SK-N-SH (cell line): ENCODE data around the gene MMP19. TPM values are rescaled to one million over a fixed set of nuclear protein-coding genes. Genes with fewer than 3 reads are reported as not detected.
"Not testable (repeated sequence)": the region's sequence is repeated elsewhere in the genome, so short reads cannot be mapped to it uniquely, and the experiment has no call there.

Source experiments
- CTCF ChIA-PET: fragments of 300-600, 350-600 bp; formaldehyde crosslinking; extraction: SDS; loops from one replicate; lab custom pipeline; 2021; lab: Yijun Ruan, JAX
- POLR2A ChIA-PET: fragments of 350-600 bp; sonication (Branson Sonifier 250); formaldehyde crosslinking; extraction: SDS; loops from one replicate; lab custom pipeline; 2020; ENCODE audit warnings: antibody characterized with exemption, inconsistent platforms; lab: Yijun Ruan, JAX
- DNase-seq: peaks from one replicate; pipeline ENCODE4 v3.0.0; 2012
- H2AFZ ChIP-seq: fragments of 200-600 bp; sonication (generic); 2 replicates; pipeline ENCODE4 v1.8.1; 2016; ENCODE audit warnings: antibody characterized with exemption, mild to moderate bottlenecking, low read depth
- H3F3A ChIP-seq: fragments of 200-600 bp; sonication (generic); replicated peaks from 2 replicates; pipeline ENCODE3; 2016; ENCODE audit warnings: antibody characterized with exemption, mild to moderate bottlenecking; ENCODE audit not compliant: insufficient read depth
- H3K27ac ChIP-seq, 2 experiments: fragments of 200-500 bp in 1 of 2; fragments of 200-600 bp in 1 of 2; sonication (Bioruptor generic) in 1 of 2; sonication (generic), shearing (Covaris generic) in 1 of 2; 2 replicates each; pipeline versions ENCODE4 v1.5.1 to v1.6.1; 2014 to 2016; ENCODE audit warnings: low read depth in 2 of 2, inconsistent platforms in 1 of 2, low read length in 1 of 2, mild to moderate bottlenecking in 1 of 2, mixed read lengths in 1 of 2
- H3K27me3 ChIP-seq: fragments of 200-600 bp; sonication (generic), shearing (Covaris generic); 2 replicates; pipeline ENCODE4 v1.6.1; 2016; ENCODE audit warnings: mixed run types; ENCODE audit not compliant: insufficient read depth
- H3K36me3 ChIP-seq, 2 experiments: fragments of 200-500 bp in 1 of 2; fragments of 200-600 bp in 1 of 2; sonication (Bioruptor generic) in 1 of 2; sonication (generic) in 1 of 2; replicated peaks in 1 of 2; 2 replicates each; pipeline versions ENCODE3 to v1.5.1; 2014 to 2016; ENCODE audit warnings: low read length in 1 of 2, mild to moderate bottlenecking in 1 of 2; ENCODE audit not compliant: insufficient read depth in 2 of 2, control insufficient read depth in 1 of 2
- H3K4me1 ChIP-seq, 2 experiments: fragments of 200-500 bp in 1 of 2; fragments of 200-600 bp in 1 of 2; sonication (Bioruptor generic) in 1 of 2; sonication (generic), shearing (Covaris generic) in 1 of 2; 2 replicates each; pipeline versions ENCODE4 v1.5.1 to v1.6.1; 2014 to 2016; ENCODE audit warnings: low read depth in 1 of 2, low read length in 1 of 2, mixed run types in 1 of 2; ENCODE audit not compliant: insufficient read depth in 2 of 2, control insufficient read depth in 1 of 2
- H3K4me2 ChIP-seq: fragments of 200-600 bp; sonication (generic), shearing (Covaris generic); 2 replicates; pipeline ENCODE4 v1.6.1; 2017; ENCODE audit warnings: mixed run types
- H3K4me3 ChIP-seq, 2 experiments: fragments of 200-500 bp in 1 of 2; fragments of 200-600 bp in 1 of 2; sonication (Bioruptor generic) in 1 of 2; sonication (generic), shearing (Covaris generic) in 1 of 2; 2 replicates each; pipeline versions ENCODE4 v1.5.1 to v1.8.1; 2014 to 2016; ENCODE audit warnings: low read depth in 2 of 2, inconsistent platforms in 1 of 2, low read length in 1 of 2, mild to moderate bottlenecking in 1 of 2, mixed read lengths in 1 of 2, moderate library complexity in 1 of 2
- H3K79me2 ChIP-seq: fragments of 200-600 bp; sonication (generic); 2 replicates; pipeline ENCODE4 v1.8.1; 2017; ENCODE audit warnings: mild to moderate bottlenecking; ENCODE audit not compliant: insufficient read depth
- H3K9ac ChIP-seq: fragments of 200-600 bp; sonication (generic); 2 replicates; pipeline ENCODE4 v1.6.1; 2017; ENCODE audit warnings: mixed run types
- H3K9me2 ChIP-seq: fragments of 200-600 bp; sonication (generic); 2 replicates; pipeline ENCODE4 v1.6.1; 2017; ENCODE audit warnings: mixed run types
- H3K9me3 ChIP-seq: fragments of 200-600 bp; sonication (generic); 2 replicates; pipeline ENCODE4 v1.6.1; 2017; ENCODE audit warnings: mixed run types, mild to moderate bottlenecking, moderate library complexity
- H4K20me1 ChIP-seq: fragments of 200-600 bp; sonication (generic); 2 replicates; pipeline ENCODE4 v1.6.1; 2017; ENCODE audit warnings: mild to moderate bottlenecking, mixed run types; ENCODE audit not compliant: insufficient read depth
- CHD2 ChIP-seq: fragments of 150-350 bp; IDR thresholded peaks from 2 replicates; pipeline ENCODE4 v1.6.1; 2018; ENCODE audit warnings: low read length; ENCODE audit not compliant: partially characterized antibody
- NFIC ChIP-seq: IDR thresholded peaks from 2 replicates; pipeline ENCODE4 v1.4.0; 2012; ENCODE audit warnings: borderline replicate concordance
- RAD21 ChIP-seq: IDR thresholded peaks from 2 replicates; pipeline ENCODE4 v1.6.1; 2012; ENCODE audit warnings: mild to moderate bottlenecking, low read length
- TCF12 ChIP-seq: IDR thresholded peaks from 2 replicates; pipeline ENCODE4 v1.4.0; 2012
- TEAD4 ChIP-seq: IDR thresholded peaks from 2 replicates; pipeline ENCODE4 v1.4.0; 2012; ENCODE audit warnings: mild to moderate bottlenecking, borderline replicate concordance; ENCODE audit not compliant: insufficient read depth
- WGBS: methylation state at CpG from one replicate; pipeline ENCODE4 v1.1.6; 2017; ENCODE audit warnings: low lambda C conversion rate; 5-methylcytosine and 5-hydroxymethylcytosine counted together
- polyA plus RNA-seq, 3 experiments: library from polyadenylated mRNA; depleted of rRNA; stranded (reverse); fragments of >200 nt; gene quantifications; 2 replicates each; pipeline ENCODE4 v1.2.3, GENCODE V29; 2012
- TF ChIP-seq, protein P1 (sequence below): IDR thresholded peaks from 2 replicates; pipeline ENCODE4 v1.6.1; 2012; ENCODE audit warnings: mild to moderate bottlenecking, low read depth, low read length, moderate library complexity
- TF ChIP-seq, protein P2 (sequence below): fragments of 200-600 bp; sonication (generic); IDR thresholded peaks from 2 replicates; pipeline ENCODE4 v1.6.1; 2017; ENCODE audit warnings: antibody characterized with exemption, mild to moderate bottlenecking, moderate library complexity

Gene MMP19
- polyA plus RNA-seq, 1 of the 3 experiments (the other 2 are of a cell fraction), result 5.7 TPM

DNA sequence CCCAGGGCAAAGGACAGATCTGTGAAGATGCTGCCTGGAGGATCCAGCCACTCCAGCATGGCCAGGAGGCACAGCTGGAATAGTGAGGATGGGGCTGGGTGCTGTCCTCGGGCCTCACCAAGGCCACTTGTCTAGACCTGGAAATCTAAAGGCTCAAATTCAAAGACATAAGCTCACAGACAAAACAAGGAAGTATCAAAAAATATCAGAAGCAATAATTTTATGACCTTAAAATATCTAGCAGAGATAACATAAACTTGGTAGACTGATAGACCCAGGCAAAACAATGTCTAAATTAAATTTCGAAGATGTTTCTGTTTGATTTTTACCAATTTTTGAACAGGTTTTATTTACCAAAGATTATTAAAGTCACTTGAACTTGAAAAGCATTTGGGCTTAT is 22.6 kb upstream of the MMP19 start (continued):
- TF ChIP-seq TCF12, result no peak
- no peak for TF ChIP-seq CHD2

DNA sequence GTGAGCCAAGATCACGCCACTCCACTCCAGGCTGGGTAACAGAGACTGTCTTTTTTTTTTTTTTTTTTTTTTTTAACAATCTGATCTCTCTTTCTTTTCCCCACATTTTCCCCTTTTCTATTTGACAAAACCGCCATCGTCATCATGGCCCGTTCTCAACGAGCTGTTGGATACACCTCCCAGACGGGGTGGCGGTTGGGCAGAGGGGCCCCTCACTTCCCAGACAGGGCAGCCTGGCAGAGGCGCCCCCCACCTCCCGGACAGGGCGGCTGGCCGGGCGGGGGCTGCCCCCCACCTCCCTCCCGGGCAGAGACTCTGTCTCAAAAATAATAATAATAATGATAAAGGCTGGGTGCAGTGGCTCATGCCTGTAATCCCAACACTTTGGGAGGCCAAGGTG is 20.2 kb upstream of the MMP19 start:
- H3K9me2 ChIP-seq, H3K27ac ChIP-seq, DNase-seq, H3K79me2 ChIP-seq, H3K9ac ChIP-seq, H3K9me3 ChIP-seq, POLR2A ChIA-PET, H3K4me3 ChIP-seq, CTCF ChIA-PET, H3F3A ChIP-seq, H4K20me1 ChIP-seq, H3K4me1 ChIP-seq, H3K36me3 ChIP-seq, H3K4me2 ChIP-seq, H2AFZ ChIP-seq, H3K27me3 ChIP-seq: not testable (repeated sequence)
- 85% methylated on average over 13 of the region's 13 CpGs for WGBS

DNA sequence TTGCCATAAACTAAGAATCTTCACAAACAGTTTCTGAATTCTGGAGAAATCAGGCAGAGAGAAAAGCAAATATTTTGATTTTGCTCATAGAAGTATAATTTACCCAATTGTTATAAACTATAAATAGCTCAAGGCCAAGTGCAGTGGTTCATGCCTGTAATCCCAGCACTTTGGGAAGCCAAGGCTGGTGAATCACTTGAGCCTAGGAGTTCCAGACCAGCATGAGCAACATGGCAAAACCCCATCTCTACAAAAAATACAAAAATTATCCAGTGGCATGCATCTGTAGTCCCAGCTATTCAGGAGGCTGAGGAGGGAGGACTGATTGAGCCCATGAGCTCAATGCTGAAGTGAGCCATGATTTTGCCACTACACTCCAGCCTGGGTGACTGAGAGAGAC is 19.6 kb upstream of the MMP19 start:
- ChIA-PET CTCF (no interaction called here), POLR2A (no interaction called here)
- TF ChIP-seq NFIC, result no peak
- TF ChIP-seq, protein P1, sequence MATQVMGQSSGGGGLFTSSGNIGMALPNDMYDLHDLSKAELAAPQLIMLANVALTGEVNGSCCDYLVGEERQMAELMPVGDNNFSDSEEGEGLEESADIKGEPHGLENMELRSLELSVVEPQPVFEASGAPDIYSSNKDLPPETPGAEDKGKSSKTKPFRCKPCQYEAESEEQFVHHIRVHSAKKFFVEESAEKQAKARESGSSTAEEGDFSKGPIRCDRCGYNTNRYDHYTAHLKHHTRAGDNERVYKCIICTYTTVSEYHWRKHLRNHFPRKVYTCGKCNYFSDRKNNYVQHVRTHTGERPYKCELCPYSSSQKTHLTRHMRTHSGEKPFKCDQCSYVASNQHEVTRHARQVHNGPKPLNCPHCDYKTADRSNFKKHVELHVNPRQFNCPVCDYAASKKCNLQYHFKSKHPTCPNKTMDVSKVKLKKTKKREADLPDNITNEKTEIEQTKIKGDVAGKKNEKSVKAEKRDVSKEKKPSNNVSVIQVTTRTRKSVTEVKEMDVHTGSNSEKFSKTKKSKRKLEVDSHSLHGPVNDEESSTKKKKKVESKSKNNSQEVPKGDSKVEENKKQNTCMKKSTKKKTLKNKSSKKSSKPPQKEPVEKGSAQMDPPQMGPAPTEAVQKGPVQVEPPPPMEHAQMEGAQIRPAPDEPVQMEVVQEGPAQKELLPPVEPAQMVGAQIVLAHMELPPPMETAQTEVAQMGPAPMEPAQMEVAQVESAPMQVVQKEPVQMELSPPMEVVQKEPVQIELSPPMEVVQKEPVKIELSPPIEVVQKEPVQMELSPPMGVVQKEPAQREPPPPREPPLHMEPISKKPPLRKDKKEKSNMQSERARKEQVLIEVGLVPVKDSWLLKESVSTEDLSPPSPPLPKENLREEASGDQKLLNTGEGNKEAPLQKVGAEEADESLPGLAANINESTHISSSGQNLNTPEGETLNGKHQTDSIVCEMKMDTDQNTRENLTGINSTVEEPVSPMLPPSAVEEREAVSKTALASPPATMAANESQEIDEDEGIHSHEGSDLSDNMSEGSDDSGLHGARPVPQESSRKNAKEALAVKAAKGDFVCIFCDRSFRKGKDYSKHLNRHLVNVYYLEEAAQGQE, result no peak
- no peak for TF ChIP-seq TEAD4
- TF ChIP-seq, protein P2, sequence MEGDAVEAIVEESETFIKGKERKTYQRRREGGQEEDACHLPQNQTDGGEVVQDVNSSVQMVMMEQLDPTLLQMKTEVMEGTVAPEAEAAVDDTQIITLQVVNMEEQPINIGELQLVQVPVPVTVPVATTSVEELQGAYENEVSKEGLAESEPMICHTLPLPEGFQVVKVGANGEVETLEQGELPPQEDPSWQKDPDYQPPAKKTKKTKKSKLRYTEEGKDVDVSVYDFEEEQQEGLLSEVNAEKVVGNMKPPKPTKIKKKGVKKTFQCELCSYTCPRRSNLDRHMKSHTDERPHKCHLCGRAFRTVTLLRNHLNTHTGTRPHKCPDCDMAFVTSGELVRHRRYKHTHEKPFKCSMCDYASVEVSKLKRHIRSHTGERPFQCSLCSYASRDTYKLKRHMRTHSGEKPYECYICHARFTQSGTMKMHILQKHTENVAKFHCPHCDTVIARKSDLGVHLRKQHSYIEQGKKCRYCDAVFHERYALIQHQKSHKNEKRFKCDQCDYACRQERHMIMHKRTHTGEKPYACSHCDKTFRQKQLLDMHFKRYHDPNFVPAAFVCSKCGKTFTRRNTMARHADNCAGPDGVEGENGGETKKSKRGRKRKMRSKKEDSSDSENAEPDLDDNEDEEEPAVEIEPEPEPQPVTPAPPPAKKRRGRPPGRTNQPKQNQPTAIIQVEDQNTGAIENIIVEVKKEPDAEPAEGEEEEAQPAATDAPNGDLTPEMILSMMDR, result no peak
- no peak for TF ChIP-seq RAD21
- no peak overlapping the region for H3K9ac ChIP-seq
- no peak overlapping the region for H2AFZ ChIP-seq
- H3K9me3 ChIP-seq, result no peaks in the 10 kb centered on the region
- H3K4me3 ChIP-seq, result no peak overlapping the region
- H3F3A ChIP-seq, result no peaks in the 10 kb centered on the region
- H3K27me3 ChIP-seq, result no peaks in the 10 kb centered on the region
- H3K4me1 ChIP-seq, result no peaks in the 10 kb centered on the region
- no peaks in the 10 kb centered on the region for H3K36me3 ChIP-seq
- no peaks in the 10 kb centered on the region for H3K79me2 ChIP-seq
- no peak for DNase-seq
- H3K27ac ChIP-seq, result no peak overlapping the region
- H3K4me2 ChIP-seq, result no peak overlapping the region
- H4K20me1 ChIP-seq, result no peaks in the 10 kb centered on the region
- no peaks in the 10 kb centered on the region for H3K9me2 ChIP-seq
